NCI-H226 (cell line): Measurements from ENCODE around the gene CCDC83.
"Not testable (repeated sequence)": the region's sequence is repeated elsewhere in the genome, so short reads cannot be mapped to it uniquely, and the experiment has no call there.

Source experiments
- DNase-seq: peaks from one replicate; pipeline ENCODE4 v3.0.0-alpha.2; 2015

CCDC83 gene

DNA sequence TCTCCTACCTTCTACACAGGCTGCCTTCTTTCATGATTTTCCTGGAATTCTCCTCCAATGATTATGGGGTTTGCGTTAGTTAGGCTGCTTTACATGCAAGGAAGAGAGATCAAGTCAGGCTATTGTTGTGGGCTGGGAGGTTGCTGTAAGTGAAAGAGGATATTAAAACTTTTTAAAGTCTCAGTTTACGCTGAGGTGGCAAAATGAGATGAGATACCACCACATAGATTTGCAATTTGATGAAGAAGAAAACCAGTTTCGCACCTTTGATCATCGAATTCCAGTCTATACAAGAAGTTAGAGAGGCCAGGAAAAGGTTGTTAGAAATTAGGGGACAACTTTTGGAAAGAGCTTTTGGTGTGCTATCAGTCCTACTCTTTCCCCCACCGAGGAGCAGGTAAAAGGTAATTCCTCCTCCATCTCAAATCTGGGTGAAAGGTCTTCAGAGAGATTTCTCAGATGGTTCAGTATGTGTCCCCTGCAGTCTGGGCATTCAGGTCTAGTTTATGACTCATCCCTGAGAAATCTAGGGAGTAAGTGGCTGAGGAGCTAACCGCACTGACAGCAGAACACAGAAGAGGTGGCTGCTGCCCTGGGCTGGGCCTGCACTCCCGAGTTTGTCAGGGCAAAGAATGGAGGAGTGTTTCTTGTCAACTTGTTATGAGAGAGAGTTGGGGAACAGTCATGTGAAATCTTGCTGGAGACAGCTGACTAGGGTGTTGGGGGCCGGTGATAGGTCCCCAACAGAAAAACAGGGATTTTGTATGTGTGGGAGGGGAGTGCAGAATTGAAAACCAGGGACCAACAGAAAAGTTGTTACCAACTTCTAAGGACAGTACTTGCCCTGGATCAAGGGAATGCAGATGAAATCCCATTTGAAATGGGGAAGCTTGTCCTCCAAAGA lies 34.7 kb downstream of the CCDC83 start:
- peak; percentile 88 for DNase-seq

- DNase-seq, result no peak
These were observed 38.2 kb downstream of the CCDC83 start for GRCh38 chr11:85893395-85893794.

- DNase-seq, result no peak
These were observed 41.7 kb downstream of the CCDC83 start for GRCh38 chr11:85896876-85897275.

DNA sequence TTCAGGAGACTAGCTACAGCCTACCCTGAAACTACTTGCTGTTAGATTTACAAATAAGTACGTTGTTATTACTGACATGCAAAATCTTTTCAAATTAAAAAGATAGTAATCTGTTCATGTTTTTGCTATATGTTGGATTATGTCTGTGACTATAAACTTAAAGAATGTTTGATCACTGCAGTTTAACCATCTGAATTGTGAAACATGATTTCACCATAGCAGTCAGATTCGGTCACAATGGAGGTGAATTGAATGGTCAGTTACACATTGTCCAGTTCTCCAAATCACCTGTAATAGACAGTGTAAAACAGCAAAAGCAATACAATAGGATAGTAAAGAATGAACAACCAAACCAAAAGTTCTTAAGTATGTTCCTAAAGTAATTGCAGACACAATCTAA lies 43.3 kb downstream of the CCDC83 start:
- no peak for DNase-seq

GRCh38 chr11:85902353-85902752 lies 47.2 kb downstream of the CCDC83 start:
- no peak for DNase-seq

DNA sequence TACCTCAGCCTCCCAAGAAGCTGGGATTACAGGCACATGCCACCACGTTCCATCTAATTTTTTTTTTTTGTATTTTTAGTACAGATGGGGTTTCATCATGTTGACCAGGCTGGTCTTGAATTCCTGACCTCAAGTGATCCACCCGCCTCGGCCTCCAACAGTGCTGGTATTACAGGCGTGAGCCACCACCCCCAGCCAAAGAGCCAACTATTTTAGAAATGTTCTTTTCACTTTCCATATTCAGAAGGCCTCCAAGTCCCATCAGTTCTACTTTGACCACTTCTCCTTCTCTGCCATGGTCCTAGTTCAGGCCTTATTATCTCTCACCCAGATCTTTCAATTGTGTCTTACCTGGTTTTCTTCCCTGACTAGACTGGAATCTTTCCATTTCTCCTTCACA lies 48.2 kb downstream of the CCDC83 start:
- no peak for DNase-seq

GRCh38 chr11:85903811-85904210 lies 48.6 kb downstream of the CCDC83 start:
- DNase-seq, result no peak

DNA sequence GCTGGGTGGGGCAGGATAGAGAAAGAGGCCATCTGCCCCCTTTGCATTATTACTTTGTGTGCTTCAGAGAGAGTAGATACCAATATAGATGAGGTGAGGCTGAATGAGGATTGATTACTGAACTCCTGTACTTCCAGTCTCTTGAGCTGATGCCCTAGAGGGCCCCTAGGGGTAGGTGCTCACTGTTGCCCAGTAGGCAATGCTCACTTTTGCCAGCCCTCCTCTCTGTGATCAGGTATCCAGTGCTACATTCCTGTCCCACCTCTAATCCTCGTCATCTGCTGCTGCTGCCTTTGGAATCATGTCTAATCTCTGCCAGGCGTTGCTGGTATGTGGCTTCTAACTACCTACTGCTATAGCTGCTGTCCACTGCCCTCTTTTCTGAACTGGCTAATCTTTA lies 57.2 kb downstream of the CCDC83 start:
- no peak for DNase-seq

DNA sequence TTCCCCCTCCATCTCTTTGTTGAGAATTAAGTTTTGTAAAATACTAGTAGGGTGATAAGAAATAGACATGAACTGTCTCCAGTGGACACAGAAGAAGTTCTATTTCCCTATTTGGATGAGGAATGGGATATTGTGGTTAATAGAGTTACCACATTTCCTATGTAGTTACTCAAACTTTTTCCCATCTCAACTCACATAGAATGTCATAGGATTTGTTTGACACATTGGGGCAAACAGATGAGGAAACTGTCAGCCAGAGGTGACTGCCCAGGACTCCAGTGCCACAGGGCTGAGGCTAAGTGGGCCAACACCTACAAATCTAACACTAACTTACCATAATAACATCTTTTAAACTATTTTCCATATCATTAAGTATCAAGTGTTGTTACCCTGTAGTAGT lies 58.3 kb downstream of the CCDC83 start:
- no peak for DNase-seq

- no peak for DNase-seq
These were observed 59.2 kb downstream of the CCDC83 start for GRCh38 chr11:85914425-85914824.

DNA sequence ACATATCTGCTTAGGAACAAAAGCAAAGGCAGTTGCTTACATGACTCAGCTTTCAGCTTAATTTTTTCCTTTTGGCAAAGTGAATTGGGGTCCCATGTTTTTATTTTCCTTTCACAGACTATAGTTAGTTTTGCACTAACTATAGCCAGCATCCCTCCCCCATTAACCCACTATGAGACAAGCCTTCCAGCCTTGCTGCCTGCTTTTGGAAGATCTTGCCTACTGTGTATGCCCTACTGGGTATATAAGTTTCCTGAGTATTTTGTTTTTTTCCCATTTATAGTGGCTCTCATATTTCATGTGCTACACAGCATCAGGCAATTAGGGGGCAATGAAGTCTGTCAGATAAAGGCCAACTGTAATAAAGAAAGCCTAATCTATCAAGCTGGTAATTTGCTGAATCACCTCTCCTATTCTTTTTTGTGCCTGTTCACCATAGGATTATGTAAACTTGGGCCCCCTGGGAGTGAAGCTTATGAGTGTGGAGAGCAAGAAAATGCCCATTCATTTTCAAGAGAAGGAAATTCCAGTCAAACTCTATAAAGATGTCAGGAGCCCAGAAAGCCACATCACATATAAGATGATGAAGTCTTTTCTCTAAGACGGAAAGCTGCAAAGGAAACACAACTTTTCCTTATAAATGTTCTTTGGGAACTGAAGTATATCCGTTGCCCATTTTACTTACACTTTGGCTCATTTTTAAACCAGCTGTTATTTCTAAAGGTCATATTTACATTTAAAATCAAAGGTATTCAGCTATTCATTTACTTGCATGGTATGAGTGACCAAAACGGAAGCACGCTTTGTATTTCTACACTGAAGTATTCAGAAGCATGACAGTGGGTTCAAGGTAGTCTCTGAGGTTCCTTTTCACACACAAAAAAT lies 64.0 kb downstream of the CCDC83 start:
- DNase-seq, result no peak

- no peak for DNase-seq
These were observed 67.2 kb downstream of the CCDC83 start for GRCh38 chr11:85922367-85922766.

DNA sequence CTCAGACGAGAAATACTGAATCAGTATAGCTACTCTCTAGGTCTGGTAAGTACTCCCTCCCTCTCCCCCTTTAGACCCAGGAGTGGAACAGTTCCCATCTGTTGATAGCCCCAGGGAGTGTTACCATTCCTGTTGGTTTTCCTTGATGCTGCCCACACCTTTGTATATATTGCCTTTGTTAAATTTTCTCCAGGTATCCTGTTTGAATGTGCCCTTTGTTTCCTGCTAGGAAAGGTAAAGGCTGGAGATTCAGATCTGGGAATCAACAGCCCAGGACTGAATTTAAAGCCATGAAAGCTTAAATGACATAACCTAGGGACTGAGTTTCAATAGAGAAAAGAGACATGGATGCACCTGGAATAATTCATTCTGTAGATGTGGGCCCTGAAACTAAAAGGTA lies 68.3 kb downstream of the CCDC83 start:
- no peak for DNase-seq

DNA sequence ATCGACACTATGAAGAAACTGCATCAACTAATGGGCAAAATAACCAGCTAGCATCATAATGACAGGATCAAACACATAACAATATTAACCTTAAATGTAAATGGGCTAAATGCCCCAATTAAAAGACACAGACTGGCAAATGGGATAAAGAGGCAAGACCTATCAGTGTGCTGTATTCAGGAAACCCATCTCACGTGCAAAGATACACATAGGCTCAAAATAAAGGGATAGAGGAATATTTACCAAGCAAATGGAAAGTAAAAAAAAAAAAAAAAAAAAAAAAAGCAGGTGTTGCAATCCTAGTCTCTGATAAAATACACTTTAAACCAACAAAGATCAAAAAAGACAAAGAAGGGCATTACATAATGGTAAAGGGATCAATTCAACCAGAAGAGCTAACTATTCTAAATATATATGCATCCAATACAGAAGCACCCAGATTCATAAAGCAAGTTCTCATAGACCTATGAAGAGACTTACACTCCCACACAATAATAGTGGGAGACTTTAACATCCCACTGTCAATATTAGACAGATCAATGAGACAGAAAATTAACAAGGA lies 71.6 kb downstream of the CCDC83 start:
- DNase-seq, result not testable (repeated sequence)

DNA sequence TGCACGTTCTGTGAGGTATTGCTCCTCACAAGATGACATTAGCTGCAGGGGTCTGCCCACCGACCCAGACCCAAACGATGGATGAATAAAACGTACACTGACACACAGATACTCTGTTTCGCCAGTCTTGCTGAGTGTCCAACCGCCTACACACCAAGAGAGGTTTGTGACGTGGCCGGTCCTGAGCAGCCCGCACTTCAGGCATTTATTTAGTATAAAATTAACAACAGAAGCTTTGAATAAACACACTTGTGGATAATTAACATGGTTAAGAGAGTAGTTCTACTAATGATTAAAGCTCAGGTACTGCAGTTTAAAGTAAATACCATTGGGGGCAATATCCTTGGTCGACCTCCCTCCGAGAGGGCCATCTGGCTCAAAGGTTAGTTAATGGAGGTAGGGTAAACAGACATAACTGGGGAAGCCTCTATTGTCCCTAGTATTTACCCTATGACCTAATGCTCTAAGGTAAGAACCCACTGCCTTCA lies 75.7 kb downstream of the CCDC83 start:
- DNase-seq, result no peak

DNA sequence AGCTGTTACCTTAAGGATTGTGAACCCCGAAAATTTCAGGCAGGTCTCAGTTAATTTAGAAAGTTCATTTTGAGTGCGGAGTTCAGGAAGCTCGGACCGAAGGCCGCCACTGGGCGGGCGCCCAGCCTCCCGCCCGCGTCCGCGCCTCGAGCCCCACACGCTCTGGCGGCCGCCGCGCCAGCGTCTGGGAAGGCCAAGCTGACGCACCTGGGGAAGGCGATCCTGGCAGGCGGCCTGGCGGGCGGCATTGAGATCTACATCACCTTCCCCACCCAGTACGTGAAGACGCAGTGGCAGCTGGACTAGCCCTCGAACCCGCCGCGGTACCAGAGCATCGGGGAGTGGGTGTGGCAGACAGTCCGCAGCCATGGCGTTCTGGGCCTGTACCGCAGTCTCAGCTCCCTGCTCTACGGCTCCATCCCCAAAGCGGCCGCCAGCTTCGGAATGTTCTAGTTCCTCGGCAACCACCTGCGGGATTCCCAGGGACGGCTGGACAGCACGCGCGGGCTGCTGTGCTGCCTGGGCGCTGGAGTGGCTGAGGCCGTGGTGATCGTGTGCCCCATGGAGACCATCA lies 79.5 kb downstream of the CCDC83 start:
- no peak for DNase-seq

DNA sequence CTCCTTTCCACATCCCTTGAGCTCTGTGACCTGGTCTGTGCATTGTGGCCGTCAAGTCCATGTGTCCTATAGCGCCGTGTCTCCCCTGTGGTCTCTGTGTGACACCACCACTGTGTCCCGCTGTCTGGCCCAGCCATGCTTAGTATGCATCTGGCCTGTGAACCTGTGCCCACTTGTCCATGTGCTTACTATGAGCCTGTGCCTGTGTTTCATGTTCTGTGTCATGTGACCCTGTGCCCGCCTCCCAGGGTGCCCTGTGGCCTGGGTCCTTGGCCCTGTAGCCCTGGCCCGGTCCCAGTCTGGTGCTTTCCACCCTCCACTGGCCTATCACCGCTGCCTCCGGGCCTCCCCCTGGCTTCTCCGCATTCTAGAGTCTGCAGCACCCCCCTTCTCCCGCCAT lies 80.6 kb downstream of the CCDC83 start:
- no peak for DNase-seq

- no peak for DNase-seq
These were observed 82.7 kb downstream of the CCDC83 start for GRCh38 chr11:85937835-85938234.

- no peak for DNase-seq
These were observed 84.2 kb downstream of the CCDC83 start for GRCh38 chr11:85939099-85940015.

DNA sequence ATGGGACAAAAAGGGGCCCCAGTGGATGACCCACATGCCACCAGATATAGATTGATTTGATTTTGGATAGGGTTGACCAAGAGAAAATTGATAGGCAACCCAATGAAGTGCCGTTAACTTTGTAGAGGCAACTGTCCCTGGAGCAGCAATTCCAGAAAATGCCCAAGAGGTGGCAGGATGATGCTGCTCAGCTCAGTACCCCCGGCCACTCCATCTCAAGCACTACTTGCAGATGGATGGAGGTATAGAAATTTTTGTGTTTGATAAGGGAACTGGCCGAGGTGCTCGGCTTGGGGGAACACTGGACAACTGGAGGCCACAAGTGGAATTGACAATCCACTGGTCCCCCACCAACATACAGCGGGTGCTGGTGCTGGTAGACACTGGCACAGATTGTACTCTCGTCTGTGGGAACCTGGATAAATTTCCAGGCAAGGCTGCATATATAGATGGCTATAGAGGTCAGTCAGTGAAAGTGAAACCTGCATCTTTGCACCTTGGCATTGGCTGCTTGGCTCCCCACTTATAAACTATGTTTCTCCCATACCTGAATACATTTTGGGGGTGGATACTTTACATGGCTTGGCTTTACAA lies 86.3 kb downstream of the CCDC83 start:
- peak; percentile 43 for DNase-seq

- no peak for DNase-seq
These were observed 90.1 kb downstream of the CCDC83 start for GRCh38 chr11:85945296-85945695.

DNA sequence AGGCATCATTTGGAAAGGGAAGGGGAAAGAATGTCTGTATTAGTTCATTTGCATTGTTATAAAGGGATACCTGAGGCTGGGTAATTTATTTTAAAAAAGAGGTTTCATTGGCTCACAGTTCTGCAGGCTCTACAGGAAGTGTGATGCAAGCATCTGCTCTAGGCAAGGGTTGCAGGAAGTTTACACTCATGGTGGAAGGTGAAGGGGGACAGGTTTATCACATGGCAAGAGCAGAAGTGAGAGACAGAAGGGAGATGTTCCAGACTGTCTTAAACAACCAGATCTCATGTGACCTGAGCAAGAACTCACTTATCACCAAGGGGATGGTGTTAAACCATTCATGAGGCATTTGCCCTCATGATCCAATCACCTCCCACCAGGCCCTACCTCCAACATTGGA lies 90.6 kb downstream of the CCDC83 start:
- no peak for DNase-seq
